K562 (cell line): ENCODE measurements around the gene AKAP13. TPM values are rescaled to one million over a fixed set of nuclear protein-coding genes. Genes with fewer than 3 reads are reported as not detected.

Source experiments
- ATAC-seq: fragments of 200-7000 bp; cut with Tn5 transposase; 3 replicates; pipeline ENCODE4 v1.9.1; 2020; ENCODE audit warnings: moderate library complexity
- BruUV-seq: library from RNA; stranded (reverse); fragments of 400-500 nt; replicated peaks from 2 replicates; lab custom pipeline; 2021; lab: Mats Ljungman, UMichigan
- CTCF ChIA-PET: fragments of 300-600 bp; formaldehyde crosslinking; extraction: SDS; loops from one replicate; lab custom pipeline; 2021; ENCODE audit warnings: low intra/inter-chr PET ratio; lab: Yijun Ruan, JAX
- POLR2A ChIA-PET: fragments of 300-600, 350-650 bp; sonication (Branson Sonifier 250); formaldehyde crosslinking; extraction: SDS; loops from one replicate; lab custom pipeline; 2021; ENCODE audit warnings: antibody characterized with exemption, inconsistent platforms; lab: Yijun Ruan, JAX
- DNase-seq, 4 experiments: peaks; one replicate each; pipeline versions ENCODE4 v3.0.0 to v3.0.0-alpha.2; 2011 to 2018; ENCODE audit warnings: low spot score in 3 of 4, mixed read lengths in 3 of 4; ENCODE audit errors: extremely low read depth in 1 of 4
- FAIRE-seq: peaks from 2 replicates; lab custom pipeline; 2011; peaks lifted over from hg19 to GRCh38; lab: Jason Lieb, UNC
- H2AFZ ChIP-seq: 2 replicates; pipeline ENCODE4 v1.6.0; 2011; ENCODE audit warnings: low read depth, low read length, control low read depth, inconsistent platforms
- H3K27ac ChIP-seq: fragments of 200-600 bp; 3 replicates; pipeline ENCODE4 v1.8.0; 2011; ENCODE audit warnings: low read depth, mild to moderate bottlenecking, control low read depth, inconsistent platforms, low read length, moderate library complexity, mixed read lengths; ENCODE audit errors: extremely low read depth
- H3K27me3 ChIP-seq, 2 experiments: fragments of 300-600 bp in 1 of 2; 2 replicates in 1 of 2; 3 replicates in 1 of 2; pipeline versions ENCODE4 v1.6.0 to v1.8.0; 2011; ENCODE audit warnings: inconsistent platforms in 2 of 2, low read length in 2 of 2, mild to moderate bottlenecking in 1 of 2, mixed read lengths in 1 of 2, moderate library complexity in 1 of 2; ENCODE audit not compliant: control insufficient read depth in 2 of 2, insufficient read depth in 2 of 2
- H3K36me3 ChIP-seq: fragments of 300-600 bp; 3 replicates; pipeline ENCODE4 v1.8.0; 2011; ENCODE audit warnings: mild to moderate bottlenecking, low read length, inconsistent platforms; ENCODE audit not compliant: control insufficient read depth, insufficient read depth
- H3K4me1 ChIP-seq, 2 experiments: fragments of 200-600 bp in 1 of 2; replicated peaks in 1 of 2; 2 replicates in 1 of 2; 3 replicates in 1 of 2; pipeline versions ENCODE4 v1.5.1 to v1.8.0; 2011; ENCODE audit warnings: inconsistent platforms in 2 of 2, low read length in 2 of 2, mild to moderate bottlenecking in 1 of 2, mixed read lengths in 1 of 2, moderate library complexity in 1 of 2; ENCODE audit not compliant: control insufficient read depth in 2 of 2, insufficient read depth in 2 of 2
- H3K4me2 ChIP-seq: 2 replicates; pipeline ENCODE4 v1.6.1; 2011; ENCODE audit warnings: low read length, control low read depth, inconsistent platforms, mixed read lengths; ENCODE audit not compliant: insufficient read depth
- H3K4me3 ChIP-seq: fragments of 200-600 bp; sonication (generic), shearing (Covaris generic); 2 replicates; pipeline ENCODE4 v1.5.1; 2016; ENCODE audit warnings: control low read depth, inconsistent platforms
- H3K79me2 ChIP-seq: fragments of 200-600 bp; 3 replicates; pipeline ENCODE4 v1.8.0; 2011; ENCODE audit warnings: low read length, inconsistent platforms; ENCODE audit not compliant: control insufficient read depth, insufficient read depth
- H3K9ac ChIP-seq, 2 experiments: 2 replicates each; pipeline versions ENCODE4 v1.6.0 to v1.6.1; 2011; ENCODE audit warnings: low read depth in 2 of 2, low read length in 2 of 2, control low read depth in 1 of 2, inconsistent platforms in 1 of 2, mild to moderate bottlenecking in 1 of 2, mixed read lengths in 1 of 2; ENCODE audit not compliant: insufficient read depth in 1 of 2
- H3K9me1 ChIP-seq: one replicate; pipeline ENCODE4 v1.6.0; 2011; ENCODE audit warnings: inconsistent platforms, mild to moderate bottlenecking, low read length, moderate library complexity; ENCODE audit not compliant: control insufficient read depth, insufficient read depth
- H3K9me3 ChIP-seq: replicated peaks from 2 replicates; pipeline ENCODE4 v1.5.1; 2011; ENCODE audit warnings: low read depth, low read length, inconsistent platforms; ENCODE audit not compliant: control insufficient read depth, insufficient read depth
- H4K20me1 ChIP-seq: replicated peaks from 2 replicates; pipeline ENCODE4 v1.6.1; 2011; ENCODE audit warnings: low read length, inconsistent platforms, mixed read lengths; ENCODE audit not compliant: control insufficient read depth, insufficient read depth
- BCL6 ChIP-seq: fragments of 250-450 bp; sonication (Bioruptor Pico); IDR thresholded peaks from 2 replicates; pipeline ENCODE4 v1.4.0; 2020
- BRD9 ChIP-seq: fragments of 450-650 bp; IDR thresholded peaks from 2 replicates; pipeline ENCODE4 v1.6.1; 2018; ENCODE audit warnings: low read depth; ENCODE audit not compliant: partially characterized antibody
- JUND ChIP-seq, 2 experiments: IDR thresholded peaks; 2 replicates in 1 of 2; 3 replicates in 1 of 2; pipeline ENCODE4 v1.6.1; 2011; ENCODE audit warnings: borderline replicate concordance in 2 of 2, low read depth in 2 of 2, low read length in 2 of 2, improper control_type of control experiment in 1 of 2, missing biosample characterization in 1 of 2, missing genetic modification characterization in 1 of 2, missing genetic modification reagents in 1 of 2
- SMAD4 ChIP-seq: fragments of 250-450 bp; sonication (Bioruptor Pico); conservative IDR thresholded peaks from 2 replicates; pipeline ENCODE4 v1.8.0; 2021; ENCODE audit warnings: inconsistent platforms, mild to moderate bottlenecking, moderate library complexity
- ZNF551 ChIP-seq: fragments of 250-450 bp; sonication (Bioruptor Pico); IDR thresholded peaks from 2 replicates; pipeline ENCODE4 v1.5.0; 2021; ENCODE audit warnings: mild to moderate bottlenecking, moderate library complexity
- WGBS: fragments of 100-300 bp; shearing (Covaris generic); methylation state at CpG from one replicate; pipeline ENCODE4 v1.1.6; 2016; ENCODE audit warnings: low coverage, mixed read lengths; ENCODE audit not compliant: insufficient coverage; ENCODE audit errors: missing lambda C conversion rate; 5-methylcytosine and 5-hydroxymethylcytosine counted together
- in situ Hi-C: fragments of 300-500 bp; cut with MboI; formaldehyde crosslinking; loops from 4 replicates; pipeline ENCODE4 v1.15.0; 2018; ENCODE audit warnings: inconsistent platforms, mixed read lengths
- intact Hi-C: fragments of 100-400 bp; cut with micrococcal nuclease; formaldehyde crosslinking; loops from 2 replicates; pipeline ENCODE4 v1.14.2; 2022
- polyA plus RNA-seq, 8 experiments: library from polyadenylated mRNA; depleted of rRNA in 4 of 8; stranded (reverse) in 5 of 8; unstranded in 3 of 8; fragments of >200 nt; fragmentation: Nextera tagmentation in 2 of 8; fragmentation: Illumina TruSeq in 1 of 8; extraction: Ambion mirVana in 2 of 8; extraction: Trizol in 1 of 8; gene quantifications; 2 replicates each; pipeline versions ENCODE4 v1.2.1 to v1.2.3, GENCODE V29; 2011 to 2014; ENCODE audit warnings: inconsistent platforms in 1 of 8, missing spikeins in 1 of 8
- total RNA-seq, 7 experiments: library from RNA; depleted of rRNA in 6 of 7; stranded (reverse); fragments of >200 nt in 6 of 7; fragmentation: Illumina TruSeq in 2 of 7; extraction: Trizol in 2 of 7; gene quantifications; 2 replicates each; pipeline versions ENCODE4 v1.2.1 to v1.2.3, GENCODE V29; 2011 to 2021; ENCODE audit warnings: low replicate concordance in 1 of 7

The AKAP13 gene
- total and polyA plus RNA-seq, 9 of the 15 experiments (the other 6 are each of a cell fraction or from before 2014, with no cell fraction given), result 0.03 to 1.7 (median 0.42) TPM

DNA sequence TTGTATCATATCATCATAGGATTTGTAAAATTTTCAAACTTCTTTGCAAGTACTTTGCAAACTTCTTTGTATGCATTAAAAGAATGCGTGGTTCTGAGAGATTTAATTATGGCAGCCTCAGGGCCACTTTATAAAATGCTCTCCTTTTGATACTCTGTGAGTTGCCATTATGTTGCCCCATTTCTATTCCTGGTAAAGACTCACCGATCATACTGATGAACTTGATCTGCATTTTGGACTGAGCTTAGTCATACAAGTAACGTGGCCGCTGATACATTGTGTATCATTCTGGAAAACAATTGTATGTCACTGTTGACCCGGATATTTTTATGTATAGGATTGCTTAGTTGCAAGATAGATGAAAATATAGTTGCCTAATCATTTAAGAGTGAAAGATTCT lies 38.8 kb downstream of the AKAP13 start:
- WGBS, result 1% methylated on average over 5 of the region's 5 CpGs
- TF ChIP-seq BCL6 (CRISPR knock-in tag) (no peak), JUND (IDR thresholded peaks at IDR 0.05; ENCODE audit: borderline replicate concordance, low read depth, low read length) (no peak), JUND (tag; IDR thresholded peaks at IDR 0.05; ENCODE audit: borderline replicate concordance, low read depth, low read length) (no peak), ZNF551 (CRISPR knock-in tag) (no peak), BRD9 (no peak), SMAD4 (CRISPR knock-in tag) (no peak)
- no peaks in the 10 kb centered on the region for H3K79me2 ChIP-seq
- H3K27ac ChIP-seq, result no peak overlapping the region
- no peaks in the 10 kb centered on the region for H3K9me1 ChIP-seq
- DNase-seq, result no peak
- no peaks in the 10 kb centered on the region for H3K4me1 ChIP-seq
- in situ Hi-C loops (no loop called here), intact Hi-C loops (loop anchor here (10.0 kb wide), 1 partner anchor 124 kb away; no protein-coding TSS in a partner anchor)
- no peaks in the 10 kb centered on the region for H4K20me1 ChIP-seq
- no peak overlapping the region for H3K9ac ChIP-seq
- H3K4me3 ChIP-seq, result no peak overlapping the region
- POLR2A ChIA-PET, result no interaction called here
- H3K9me3 ChIP-seq, result no peaks in the 10 kb centered on the region
- no peak overlapping the region for H3K4me2 ChIP-seq
- no peak for ATAC-seq
- CTCF ChIA-PET, result no interaction called here
- no peaks in the 10 kb centered on the region for H3K36me3 ChIP-seq
- no peak for FAIRE-seq
- no TSS peak for BruUV-seq
- no peak overlapping the region for H2AFZ ChIP-seq
- H3K27me3 ChIP-seq, result no peaks in the 10 kb centered on the region; a peak in 1 of 5 replicates
